GM19372 (cell line): Measurements from ENCODE around the gene MAD1L1.

ENCODE experiments used
- ATAC-seq: cut with Tn5 transposase; IDR thresholded peaks from one replicate; pipeline ENCODE4 v1.9.1; 2021; ENCODE audit warnings: mild to moderate bottlenecking, low read depth, moderate library complexity; ENCODE audit not compliant: unreplicated experiment

Gene MAD1L1

DNA sequence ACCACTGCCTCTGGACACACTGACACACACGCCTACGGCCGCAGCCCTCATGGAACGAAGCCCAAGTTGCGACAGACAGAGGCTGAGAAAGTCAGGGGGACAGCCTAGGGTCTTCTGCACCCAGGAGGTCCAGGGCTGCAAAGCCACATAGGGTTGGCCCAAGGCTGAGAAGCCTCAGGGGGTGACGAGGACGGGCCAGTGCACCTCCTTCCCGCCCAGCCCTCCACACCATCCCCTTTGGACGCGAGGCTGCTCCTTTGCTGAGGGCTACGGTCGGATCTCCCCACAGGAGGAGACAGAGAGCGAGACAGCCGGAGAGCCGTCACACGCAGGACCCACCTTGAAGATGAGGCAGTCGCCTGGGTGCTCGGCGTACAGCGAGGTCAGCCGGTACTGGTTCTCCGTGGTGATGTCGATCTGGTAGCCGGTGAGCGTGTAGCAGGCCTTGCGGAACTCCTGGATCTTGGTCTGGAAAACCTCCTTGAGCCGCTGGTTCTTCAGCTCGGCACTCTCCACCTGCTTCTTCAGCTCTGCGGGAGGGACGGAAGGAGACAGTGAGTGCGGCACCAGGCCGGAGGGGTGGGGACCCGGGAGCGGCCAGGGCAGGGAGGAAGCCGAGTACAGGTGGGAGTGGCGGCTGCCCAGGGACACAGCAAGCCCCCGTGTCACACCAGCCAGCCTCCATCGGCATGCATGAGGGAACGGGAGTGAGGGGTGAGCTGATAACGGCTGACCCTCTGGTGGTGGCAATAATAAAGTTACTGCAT is 334.7 kb downstream of the MAD1L1 start:
- no peak for ATAC-seq

DNA sequence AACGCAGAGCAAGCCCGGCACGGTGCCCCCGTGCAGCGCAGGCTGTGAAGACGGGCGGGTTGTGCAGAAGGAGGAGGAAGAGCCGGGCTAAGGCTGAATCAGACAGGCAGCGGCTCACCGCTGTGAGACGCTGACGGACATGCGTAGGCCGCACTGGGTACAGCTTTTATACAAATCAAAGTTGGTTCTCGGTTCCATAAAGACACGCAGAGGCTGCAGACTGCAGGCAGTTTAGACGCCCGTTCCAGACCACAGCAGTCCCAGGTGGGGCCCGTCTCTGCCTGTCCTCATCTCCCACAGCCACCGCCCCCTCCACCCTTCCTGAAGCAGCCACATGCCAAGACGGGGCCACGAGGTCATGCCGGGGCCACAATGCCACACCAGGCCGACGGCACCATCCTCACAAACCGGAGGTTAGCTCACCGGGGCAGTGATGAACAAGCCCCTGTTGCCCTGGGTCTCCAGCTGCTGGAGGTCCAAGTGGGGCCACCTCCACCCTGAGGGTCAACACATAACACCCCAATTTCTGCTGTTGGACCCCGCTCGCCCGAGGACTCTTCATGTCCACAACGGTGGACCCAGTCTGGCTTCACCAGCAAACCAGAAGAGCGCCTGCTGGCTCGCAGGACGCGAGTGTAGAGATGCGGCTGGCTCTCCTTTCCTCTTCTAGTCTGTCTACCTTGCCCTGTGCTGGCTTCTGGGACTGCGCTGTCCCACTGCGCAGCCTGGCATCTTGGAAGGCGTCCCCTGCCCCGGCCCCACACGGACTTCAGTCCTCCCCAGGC is 335.5 kb downstream of the MAD1L1 start:
- no peak for ATAC-seq

DNA sequence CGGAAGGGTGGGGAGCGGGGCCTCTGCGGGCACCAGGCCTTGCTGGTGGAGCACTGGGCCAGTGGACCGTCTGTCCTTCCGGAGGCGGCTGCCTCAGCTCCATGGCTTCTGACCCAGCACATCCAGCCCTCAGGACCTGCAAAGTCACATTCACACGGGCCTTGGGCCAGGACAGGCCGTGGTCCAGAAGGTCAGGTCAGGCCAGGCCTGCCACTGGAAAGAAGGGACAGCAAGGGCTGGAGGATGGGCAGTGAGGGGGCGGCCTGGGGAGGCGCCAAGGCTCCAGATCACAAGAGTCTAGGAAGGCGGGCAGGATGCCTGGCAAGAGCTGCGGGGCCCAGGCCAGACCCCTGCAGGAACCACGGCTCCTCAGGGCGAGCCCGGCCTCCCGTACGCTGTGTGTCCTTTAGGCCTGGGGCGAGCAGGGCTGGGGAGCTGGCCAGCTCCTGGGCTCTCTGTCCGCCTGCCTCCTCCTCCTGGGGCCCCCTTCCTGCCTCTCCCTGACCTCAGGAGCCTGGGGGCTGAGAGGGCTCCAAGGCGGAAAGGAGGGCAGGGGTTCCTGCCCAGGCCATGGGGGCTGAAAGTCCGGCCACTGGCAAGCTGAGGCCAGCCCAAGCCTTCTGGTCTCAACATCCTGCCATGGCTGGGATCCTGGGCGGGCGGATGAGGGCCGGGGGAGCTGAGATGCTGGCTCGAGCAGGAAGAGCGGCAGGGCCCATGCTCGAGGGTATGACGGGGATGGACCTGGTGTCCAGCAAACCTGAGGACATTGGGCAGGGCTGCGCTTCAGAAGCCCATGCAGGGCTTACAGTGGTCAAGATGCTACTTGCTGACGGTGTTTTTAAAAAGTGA is 336.9 kb downstream of the MAD1L1 start:
- ATAC-seq: no peak

DNA sequence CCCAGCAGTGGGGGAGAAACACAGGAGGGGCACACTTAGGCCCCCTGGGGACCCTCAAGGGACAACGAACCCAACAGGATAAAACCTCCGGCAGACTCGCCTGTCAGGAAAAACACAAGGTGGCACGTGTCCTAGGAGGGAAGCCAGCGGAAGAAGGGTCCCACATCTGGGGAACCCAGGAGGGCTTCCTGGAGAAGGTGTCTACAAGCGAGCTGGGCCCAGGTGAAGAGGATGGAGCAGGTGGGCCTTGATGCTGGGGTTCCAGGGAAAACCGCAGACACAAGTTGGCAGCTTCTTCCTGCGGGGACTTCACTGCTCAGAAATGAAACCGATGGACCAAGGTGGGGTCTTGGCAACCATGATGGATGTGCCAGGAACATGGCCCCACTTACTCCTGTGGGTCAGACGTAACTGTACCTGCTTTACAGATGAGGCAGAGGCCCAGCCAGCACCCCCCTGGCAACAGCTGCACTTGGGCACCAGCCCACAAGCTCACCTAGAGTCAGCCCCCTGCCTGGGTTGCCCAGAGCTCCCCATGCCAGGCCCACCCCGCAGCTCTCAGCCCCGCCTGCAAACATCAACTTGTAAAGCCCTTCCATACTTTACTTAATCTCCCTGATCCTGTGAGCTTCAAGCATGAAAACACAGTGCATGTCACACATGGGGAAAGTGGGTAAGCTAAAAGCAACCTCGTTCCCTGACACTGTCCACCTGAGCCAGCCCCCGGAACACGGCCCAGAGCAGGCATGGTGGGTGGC is 337.7 kb downstream of the MAD1L1 start:
- ATAC-seq: no peak

DNA sequence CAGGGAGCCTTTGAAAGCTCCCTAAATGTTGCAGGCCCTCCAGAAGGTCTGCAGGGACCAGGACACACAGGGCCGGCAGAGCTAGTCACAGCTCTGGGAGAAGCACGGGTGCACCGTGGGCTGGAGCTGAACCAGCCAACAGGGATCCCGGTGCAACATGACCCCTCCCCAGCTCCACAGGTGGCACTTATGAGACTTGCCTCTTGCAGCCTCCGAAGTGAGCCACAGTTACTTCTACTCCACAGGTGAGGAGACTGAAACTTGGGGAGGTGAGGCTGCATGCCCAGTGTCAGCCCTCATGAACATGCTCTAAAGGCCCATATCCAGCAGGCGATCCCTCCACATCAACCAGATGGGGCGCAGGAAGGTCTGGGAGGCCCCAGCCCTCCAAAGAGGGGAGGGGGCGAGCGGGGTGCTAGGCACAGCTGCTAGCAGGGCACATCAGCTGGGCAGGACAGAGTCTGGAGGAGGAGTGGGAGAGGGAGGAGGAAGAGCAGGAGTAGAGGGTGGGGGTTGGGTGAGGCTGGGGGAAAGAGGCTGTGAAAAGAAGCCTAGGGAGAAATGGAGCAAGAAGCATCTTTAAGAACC is 338.3 kb downstream of the MAD1L1 start:
- ATAC-seq: no peak

DNA sequence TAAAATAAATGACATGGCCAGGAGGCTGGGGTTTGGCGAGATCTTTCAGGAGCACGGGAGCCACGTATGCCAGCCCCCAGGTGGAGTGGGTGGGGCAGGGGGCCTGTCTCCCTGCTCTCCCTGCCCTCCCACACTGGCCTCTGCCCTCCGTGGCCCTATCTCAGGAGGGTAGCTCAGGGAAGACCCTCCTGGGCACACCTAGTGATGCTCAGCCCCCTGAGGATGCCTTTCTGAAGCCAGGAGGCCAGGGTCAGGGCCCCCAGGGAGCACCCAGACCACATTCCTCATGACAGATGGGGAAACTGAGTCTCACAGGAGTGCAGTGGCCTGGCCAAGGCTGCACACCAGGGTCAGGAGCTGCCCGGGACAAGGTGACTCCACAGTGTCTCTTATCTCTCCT is 339.3 kb downstream of the MAD1L1 start:
- ATAC-seq: no peak

DNA sequence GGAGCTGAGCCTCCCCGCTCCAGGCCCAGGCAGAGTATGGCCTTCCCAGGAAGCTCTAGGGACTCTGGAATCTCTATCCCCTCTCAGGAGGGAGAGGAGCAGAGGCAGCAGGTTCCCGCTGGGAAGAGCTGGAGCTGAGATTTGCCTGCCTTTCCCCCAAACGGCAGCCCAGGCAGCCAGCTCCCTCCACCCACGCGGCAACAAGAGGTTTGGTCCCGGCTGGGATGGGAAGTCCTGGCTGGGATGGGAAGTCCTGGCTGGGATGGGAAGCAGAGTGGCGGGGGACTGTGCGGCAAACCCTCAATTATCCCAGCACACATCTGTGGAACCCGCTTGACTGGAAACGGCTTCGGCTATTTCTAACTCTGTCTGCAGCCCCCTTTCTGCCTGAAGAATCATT is 339.7 kb downstream of the MAD1L1 start:
- ATAC-seq: no peak

DNA sequence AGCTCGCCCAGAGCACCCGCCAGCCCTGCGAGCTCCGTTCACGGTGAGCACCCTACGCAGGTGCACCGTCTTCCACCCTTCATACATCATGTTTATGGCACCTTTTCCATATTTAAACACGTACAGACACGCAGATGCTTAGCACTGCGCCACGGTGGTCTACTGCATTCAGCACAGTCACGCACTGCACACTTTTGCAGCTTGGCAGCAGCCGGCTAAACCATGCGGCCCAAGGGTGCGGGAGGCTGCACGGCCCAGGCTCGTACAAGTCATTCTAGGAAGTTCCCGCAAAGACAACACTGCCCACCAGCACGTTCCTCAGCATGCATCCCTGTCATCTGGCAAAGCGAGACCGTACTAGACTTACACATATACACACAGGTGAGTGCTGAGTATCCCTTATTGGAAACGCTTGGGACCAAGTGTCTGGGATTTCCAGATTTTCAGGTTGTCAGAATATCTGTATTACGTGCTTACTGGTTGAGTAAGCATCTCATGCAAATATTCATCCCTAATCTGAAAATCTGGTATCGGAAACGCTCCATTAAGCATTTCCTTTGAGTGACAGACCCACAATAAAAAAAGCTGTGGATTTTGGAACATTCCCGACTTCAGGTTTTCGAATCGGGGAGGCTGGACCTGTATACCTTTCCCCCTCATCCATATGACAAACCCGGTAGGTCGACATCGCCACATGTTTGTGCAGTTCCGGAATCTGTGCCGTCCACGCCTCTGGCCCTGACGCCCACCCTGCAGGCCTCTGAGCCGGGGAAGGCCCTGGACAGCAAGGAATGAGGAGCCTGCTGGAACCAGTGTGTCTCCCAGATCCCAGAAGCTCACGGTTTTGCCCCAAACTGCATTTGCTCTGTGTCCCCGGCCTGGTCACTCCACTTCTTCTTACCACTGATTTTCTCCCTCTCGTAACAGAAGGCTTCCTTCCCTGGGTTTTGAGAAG is 340.5 kb downstream of the MAD1L1 start:
- ATAC-seq: no peak

DNA sequence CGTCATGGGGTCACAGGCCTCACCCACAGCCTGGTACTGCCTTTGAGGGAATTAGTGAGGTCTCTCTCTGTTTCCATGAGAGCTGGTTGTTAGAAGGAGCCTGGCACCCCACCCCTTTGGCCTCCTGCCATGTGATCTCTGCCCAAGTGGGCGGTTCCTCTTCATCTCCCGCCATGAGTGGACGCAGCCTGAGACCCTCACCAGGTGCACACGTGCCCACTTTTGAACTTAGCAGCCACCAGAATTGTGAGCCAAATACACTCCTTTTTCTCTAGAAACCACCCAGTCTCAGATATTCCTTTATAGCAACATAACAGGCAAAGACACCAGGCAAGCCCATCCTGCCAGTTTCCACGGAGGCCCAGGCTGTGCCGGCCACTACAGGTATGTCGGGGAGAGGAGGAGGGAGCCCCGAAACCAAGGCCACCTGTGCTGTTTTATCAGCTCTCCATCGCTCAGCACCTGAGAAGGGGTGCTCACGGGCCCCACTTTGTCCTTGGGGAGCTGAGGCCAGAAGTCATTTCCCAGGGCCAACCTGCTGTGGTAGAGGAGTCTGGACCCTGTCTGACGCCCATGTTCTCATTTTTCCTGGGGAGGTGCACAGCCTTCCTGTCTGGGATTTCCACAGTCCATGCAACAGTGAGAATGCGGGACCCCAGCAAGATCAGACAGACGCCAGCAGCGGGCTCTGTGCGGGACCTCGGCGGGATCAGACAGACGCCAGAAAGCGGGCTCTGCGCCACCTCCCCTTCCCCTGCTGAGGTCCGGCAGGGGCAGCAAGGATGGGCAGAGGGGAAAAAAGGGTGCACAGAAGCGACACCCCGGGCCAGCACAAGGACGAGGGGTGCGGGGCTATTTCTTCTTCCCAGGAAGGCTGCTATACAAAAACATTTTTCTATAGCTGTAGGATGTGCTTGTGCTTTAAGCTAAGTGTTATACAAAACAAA is 342.2 kb downstream of the MAD1L1 start:
- ATAC-seq: no peak

DNA sequence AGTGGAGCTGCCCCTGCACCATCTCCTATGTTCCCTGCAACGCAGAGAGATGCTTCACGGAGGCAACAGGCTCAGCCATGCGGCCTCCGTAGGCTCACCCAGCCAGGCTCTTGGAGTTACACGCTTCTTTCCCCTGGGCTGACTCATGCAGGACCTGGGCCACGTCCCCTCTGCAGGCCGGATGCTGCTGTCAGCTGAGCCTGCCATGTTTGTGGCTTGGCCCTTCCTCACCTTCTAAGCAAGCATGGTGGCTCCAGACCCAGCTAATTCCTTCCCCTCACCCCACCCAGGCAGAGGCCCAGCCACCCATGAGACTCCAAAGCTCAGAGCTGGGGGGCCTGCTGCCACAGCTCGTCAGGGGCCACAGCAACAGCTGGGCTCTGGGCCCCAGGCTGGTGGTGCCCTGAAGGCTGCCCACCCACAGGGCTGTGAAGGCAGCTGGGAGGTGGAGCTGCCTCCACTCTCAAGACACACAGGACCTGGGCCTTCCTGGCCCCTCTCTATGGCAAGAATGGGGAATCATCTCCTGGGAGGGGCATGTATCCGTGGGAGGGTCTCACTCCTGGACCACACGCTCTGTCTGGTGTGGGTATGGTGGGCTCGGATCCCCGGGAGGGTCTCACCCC is 343.1 kb downstream of the MAD1L1 start:
- ATAC-seq: no peak

DNA sequence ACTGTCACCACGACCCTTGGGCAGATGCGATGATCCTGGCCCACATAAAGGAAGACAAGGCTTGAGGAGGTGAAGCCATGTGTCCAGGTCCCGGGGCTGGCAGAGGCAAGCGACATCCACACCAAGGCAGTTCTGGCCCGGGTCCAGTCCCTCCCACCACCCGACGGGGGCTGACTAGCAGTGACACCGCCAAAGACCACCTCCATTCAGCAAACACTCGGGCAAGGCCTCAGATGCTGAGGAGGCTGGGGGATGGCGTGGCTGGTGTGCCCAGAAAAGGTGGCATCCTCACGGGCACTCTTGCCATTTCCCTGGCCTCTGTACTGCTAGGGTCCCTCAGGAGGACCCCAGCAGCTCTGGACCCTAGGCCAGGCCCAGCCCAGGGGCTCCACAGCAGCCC is 343.7 kb downstream of the MAD1L1 start:
- ATAC-seq: no peak

DNA sequence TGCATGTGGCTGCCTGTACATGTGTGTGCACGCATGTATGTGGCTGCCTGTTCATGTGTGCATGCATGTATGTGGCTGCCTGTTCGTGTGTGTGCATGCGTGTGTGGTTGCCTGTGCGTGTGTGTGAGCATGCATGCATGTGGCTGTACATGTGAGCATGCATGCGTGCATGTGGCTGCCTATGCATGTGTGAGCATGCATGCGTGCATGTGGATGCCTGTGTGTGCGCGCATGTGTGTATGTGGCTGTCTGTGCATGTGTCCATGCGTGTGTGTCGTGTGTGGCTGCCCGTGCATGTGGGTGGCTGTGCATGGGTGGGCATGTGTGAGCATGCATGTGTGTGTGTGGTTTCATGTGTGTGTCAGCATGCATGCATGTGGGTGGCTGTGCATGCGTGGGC is 344.3 kb downstream of the MAD1L1 start:
- no peak for ATAC-seq

DNA sequence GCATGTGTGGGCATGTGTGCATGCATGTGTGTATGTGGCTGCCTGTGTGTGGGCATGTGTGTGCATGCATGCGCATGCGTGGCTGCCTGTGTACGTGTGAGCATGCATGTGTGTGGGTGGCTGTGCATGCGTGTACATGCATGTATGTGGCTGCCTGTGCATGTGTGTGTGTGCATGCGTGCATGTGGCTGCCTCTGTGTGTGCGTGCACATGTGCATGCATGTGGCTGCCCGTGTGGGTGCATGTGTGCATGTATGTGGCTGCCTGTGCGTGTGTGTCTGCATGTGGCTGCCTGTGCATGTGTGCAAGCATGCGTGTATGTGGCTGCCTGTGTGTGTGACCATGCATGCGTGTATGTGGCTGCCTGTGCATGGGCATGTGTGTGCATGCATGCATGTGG is 345.5 kb downstream of the MAD1L1 start:
- no peak for ATAC-seq

DNA sequence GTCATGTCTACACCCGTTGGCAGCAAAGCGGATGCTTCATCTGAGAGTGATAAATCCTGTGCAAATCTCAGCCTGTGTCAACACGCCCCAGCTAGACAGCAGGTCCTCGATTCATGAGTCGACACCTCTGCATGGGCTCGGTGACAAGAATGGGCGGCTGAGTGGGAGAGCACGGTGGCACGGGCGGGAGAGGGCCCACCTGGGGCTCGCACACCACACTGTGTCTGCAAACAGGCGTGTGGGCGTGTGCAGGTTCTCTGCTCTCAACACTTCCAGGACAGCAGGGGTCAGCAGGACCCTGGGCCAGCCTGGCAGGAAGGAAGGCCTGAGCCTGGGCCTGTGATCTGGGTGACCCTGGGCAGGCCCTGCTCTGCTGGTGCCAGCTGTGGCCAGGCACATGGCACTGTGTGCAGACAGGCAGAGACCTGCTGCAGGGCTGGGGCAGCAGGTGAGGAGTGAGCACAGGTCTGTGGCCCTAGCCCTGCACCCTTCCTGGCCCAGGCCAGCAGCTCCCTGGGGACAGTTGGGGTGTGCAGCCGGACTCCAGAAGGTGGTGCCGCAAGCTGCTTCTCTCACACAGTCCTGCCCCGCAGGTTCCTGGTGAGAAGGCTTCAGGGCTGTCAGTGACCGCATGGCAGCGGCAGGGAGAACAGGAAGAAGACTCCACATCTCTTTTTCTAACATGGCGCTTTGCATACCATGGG is 346.2 kb downstream of the MAD1L1 start:
- no peak for ATAC-seq

DNA sequence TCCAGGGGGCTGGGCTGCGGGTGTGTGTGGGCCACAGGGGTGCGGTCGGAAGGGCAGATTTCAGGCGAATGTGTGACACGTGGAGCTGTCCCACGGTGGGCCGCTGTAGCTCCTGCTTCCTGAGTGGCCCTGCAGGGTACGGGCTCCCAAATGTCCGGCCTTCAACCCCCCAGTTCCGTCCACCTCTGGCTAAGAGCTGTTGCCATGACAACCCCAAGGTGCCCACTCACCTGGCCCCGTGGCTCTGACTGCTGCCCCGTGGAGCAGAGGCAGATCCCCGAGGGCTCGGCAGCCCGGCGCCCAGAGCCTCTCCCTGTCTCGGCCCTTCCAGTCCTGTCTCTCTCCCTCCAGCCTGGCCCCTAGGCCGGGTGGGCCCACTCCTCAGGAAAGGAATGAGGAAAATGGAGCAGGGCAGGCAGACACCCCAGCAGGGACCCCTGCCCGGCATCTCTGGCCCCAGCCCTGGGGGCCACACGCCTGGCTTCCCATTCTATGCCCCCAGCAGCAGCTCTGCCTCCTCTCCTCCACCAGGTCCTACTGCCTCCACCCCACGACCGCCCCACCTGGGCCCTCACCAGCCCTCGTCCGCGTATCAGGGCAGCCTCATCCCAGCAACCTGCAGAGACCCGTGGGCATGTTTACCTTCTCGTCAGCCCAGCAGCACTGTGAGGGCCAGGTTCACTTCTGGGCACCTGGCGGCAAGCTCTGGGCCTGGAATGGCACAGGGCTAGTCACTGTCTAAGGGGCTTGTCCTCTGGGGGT is 347.1 kb downstream of the MAD1L1 start:
- no peak for ATAC-seq
